Thymus (tissue), 11 donors: ENCODE measurements around the gene VPS11. TPM values are rescaled to one million over a fixed set of nuclear protein-coding genes. Genes with fewer than 3 reads are reported as not detected.

ENCODE experiments used
- DNase-seq, 9 donors: peaks; one replicate each; pipeline ENCODE4 v3.0.0-alpha.2; 2013; ENCODE audit warnings: low spot score in 9 of 9, low read depth in 6 of 9, missing footprints in 1 of 9
- H3K27ac ChIP-seq, 2 donors: one replicate each; pipeline ENCODE4 v1.5.1; 2013; ENCODE audit warnings: control low read depth in 1 of 2, low read depth in 1 of 2, low read length in 1 of 2, mild to moderate bottlenecking in 1 of 2, moderate library complexity in 1 of 2
- H3K27me3 ChIP-seq, 2 donors: one replicate each; pipeline ENCODE4 v1.5.1; 2013; ENCODE audit warnings: low read length in 1 of 2; ENCODE audit not compliant: control insufficient read depth in 2 of 2, insufficient read depth in 1 of 2
- H3K36me3 ChIP-seq, 2 donors: one replicate each; pipeline ENCODE4 v1.5.1; 2013; ENCODE audit warnings: low read length in 1 of 2, mild to moderate bottlenecking in 1 of 2, moderate library complexity in 1 of 2; ENCODE audit not compliant: control insufficient read depth in 2 of 2, insufficient read depth in 2 of 2
- H3K4me1 ChIP-seq, 2 donors: one replicate each; pipeline ENCODE4 v1.5.1; 2013; ENCODE audit warnings: low read length in 2 of 2; ENCODE audit not compliant: control insufficient read depth in 2 of 2, insufficient read depth in 2 of 2
- H3K4me3 ChIP-seq, 2 donors: one replicate each; pipeline ENCODE4 v1.5.1; 2013; ENCODE audit warnings: low read length in 2 of 2, control low read depth in 1 of 2, mild to moderate bottlenecking in 1 of 2
- H3K9me3 ChIP-seq, 2 donors: one replicate each; pipeline ENCODE4 v1.5.1; 2013; ENCODE audit warnings: low read length in 1 of 2, mild to moderate bottlenecking in 1 of 2; ENCODE audit not compliant: control insufficient read depth in 2 of 2, insufficient read depth in 1 of 2
- WGBS: extraction: QIAGEN DNeasy Blood & Tissue Kit; methylation state at CpG from one replicate; pipeline ENCODE4 v1.1.7; 2013; 5-methylcytosine and 5-hydroxymethylcytosine counted together
- polyA plus RNA-seq: library from polyadenylated mRNA; stranded (reverse); fragments of 200-250 nt; gene quantifications from one replicate; pipeline ENCODE4 v1.2.3, GENCODE V29; 2013
- total RNA-seq: library from RNA; stranded (reverse); fragments of 120-200 nt; gene quantifications from one replicate; pipeline ENCODE4 v1.2.4, GENCODE V29; 2013
- donor health status: healthy.

VPS11 gene
- total and polyA plus RNA-seq, 2 donors: 29.6 to 51.4 TPM

DNA sequence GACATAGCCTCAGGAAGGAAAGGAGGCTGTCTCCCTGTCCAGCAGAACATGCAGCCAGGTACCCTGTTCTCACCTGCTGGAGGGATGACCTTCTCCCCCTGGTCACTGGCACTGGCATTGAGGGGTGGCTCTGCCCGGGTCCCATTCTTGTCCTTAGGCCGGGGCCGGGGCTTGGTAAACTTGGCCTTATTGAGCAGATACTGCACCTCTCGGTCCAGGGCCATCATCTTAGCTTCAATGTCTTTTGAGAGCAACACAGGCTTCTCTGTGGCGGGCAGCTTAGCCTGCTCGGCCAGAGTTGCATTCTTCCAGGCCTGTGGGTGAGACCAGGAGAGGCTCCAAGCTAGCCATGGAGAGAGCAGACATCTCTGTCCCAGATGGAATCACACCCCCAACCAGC is 21.1 kb upstream of the VPS11 start:
- Histone ChIP-seq H3K4me1 (no peaks in the 10 kb centered on the region), H3K4me3 (no peak overlapping the region), H3K27ac (no peak overlapping the region), H3K27me3 (no peaks in the 10 kb centered on the region), H3K9me3 (no peaks in the 10 kb centered on the region), H3K36me3 (peaks cover 66 to 70% of the 10 kb centered on the region in 2 donors)
- no peak for DNase-seq
- WGBS: 95% methylated on average over 6 of the region's 6 CpGs

DNA sequence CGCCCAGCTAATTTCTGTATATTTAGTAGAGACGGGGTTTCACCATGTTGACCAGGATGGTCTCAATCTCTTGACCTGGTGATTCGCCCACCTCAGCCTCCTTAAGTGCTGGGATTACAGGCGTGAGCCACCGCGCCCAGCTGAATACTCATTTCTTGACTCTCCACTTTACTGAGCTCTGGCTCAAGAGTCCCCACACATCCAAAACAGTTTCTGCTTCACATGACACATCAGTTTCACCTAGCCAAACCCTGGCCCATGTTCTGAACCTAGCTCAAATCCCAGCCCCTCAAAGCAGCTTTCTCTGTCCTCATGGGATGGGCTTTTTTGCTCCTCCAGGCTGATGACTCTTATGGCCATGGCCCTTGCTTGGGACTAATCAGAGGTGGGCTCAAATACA is 20.4 kb upstream of the VPS11 start:
- H3K4me3 ChIP-seq: no peak overlapping the region
- no peaks in the 10 kb centered on the region for H3K9me3 ChIP-seq
- no peaks in the 10 kb centered on the region for H3K4me1 ChIP-seq
- peaks cover 73 to 77% of the 10 kb centered on the region in 2 donors for H3K36me3 ChIP-seq
- 99% methylated on average over 6 of the region's 6 CpGs for WGBS
- DNase-seq: no peak
- no peak overlapping the region for H3K27ac ChIP-seq
- no peaks in the 10 kb centered on the region for H3K27me3 ChIP-seq

DNA sequence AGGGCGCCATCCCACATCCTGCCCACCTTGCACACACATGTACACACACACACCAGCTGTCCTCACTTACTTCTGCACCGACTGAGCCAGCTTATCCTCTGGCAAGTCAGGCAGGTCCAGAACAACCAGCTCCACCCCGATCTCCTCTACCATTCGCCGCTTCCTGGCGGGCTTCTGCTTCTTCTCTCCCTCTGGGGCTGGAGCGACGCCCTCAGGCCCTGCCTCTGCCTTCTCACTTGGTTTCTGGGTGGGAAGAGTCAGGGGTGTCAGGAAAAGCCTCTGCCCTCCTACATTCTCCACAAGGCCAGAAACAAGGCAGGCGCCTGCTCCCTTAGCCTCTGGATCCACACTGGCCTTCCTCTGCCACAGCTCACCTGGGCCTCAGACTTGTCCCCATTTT is 19.0 kb upstream of the VPS11 start:
- no peak overlapping the region for H3K27ac ChIP-seq
- H3K9me3 ChIP-seq: no peaks in the 10 kb centered on the region
- peaks cover 84 to 90% of the 10 kb centered on the region in 2 donors for H3K36me3 ChIP-seq
- DNase-seq: no peak
- H3K27me3 ChIP-seq: no peaks in the 10 kb centered on the region
- WGBS: 96% methylated on average over 9 of the region's 9 CpGs
- no peaks in the 10 kb centered on the region for H3K4me1 ChIP-seq
- no peak overlapping the region for H3K4me3 ChIP-seq

DNA sequence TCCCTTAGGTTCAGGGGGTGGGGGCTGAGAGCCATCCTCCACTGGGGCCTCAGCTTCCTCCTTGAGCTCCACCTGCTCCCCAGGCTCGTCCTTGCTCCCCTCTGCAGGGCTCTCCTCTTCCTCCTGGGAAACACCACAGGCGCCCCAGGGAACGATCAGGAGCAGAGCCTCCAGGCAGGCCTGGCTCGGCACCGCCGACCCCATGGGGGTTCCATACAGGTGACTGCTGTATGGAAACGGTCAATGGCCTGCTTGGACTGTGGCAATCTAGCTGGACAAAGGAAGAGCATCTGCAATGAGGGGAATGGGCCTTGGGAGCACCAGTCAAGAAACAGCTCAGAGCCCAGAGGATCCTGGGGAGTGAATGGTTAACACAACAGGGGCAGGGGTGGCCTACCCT is 18.5 kb upstream of the VPS11 start:
- Histone ChIP-seq H3K36me3 (peaks cover 87 to 95% of the 10 kb centered on the region in 2 donors), H3K4me1 (no peaks in the 10 kb centered on the region), H3K27me3 (no peaks in the 10 kb centered on the region), H3K4me3 (no peak overlapping the region), H3K9me3 (no peaks in the 10 kb centered on the region), H3K27ac (no peak overlapping the region)
- no peak for DNase-seq
- WGBS: over 99% methylated on average over 7 of the region's 7 CpGs

DNA sequence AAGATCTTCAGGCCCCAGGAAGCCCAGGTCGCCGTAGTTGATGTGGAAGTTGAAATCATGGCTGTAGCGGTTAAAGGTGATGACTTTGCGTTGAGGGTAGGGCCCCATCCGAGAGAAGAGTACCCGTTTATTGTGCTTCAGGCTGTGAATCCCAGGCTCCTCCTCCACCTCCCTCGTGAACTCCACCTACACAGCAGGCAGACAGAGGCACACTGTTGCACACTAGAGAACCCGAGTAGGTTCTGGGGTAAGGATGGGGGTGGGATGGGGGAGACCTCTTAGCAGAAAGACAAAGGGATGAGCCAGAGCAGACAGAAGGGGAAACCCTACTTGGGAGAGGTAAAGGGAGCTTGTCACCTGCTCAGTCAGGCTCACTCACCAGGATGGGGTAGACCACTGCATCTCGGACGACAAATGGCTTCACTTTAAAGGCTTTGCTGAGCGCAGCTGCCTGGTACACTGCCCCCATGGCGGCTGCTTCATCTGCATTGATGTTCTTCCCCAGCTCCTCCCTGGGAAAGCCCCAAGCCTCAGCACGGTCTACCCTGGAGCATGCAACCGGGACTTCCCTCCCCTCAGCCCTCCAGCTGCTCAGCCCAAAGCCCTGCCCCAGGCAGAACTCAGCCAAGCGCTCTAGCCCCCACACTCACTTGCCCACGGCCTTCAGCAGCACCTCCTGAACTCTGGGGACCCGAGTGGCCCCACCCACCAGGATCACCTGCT is 16.0 kb upstream of the VPS11 start:
- peaks cover 73 to 88% of the 10 kb centered on the region in 2 donors for H3K36me3 ChIP-seq
- no peaks in the 10 kb centered on the region for H3K9me3 ChIP-seq
- peaks cover 6 to 16% of the 10 kb centered on the region in 2 donors for H3K4me1 ChIP-seq
- H3K27ac ChIP-seq: peak overlapping the region in 1 of 2 donors; percentile 62
- H3K4me3 ChIP-seq: no peak overlapping the region
- WGBS: 94% methylated on average over 17 of the region's 17 CpGs
- DNase-seq: peak in 1 of 9 donors; percentile 20
- no peaks in the 10 kb centered on the region for H3K27me3 ChIP-seq

DNA sequence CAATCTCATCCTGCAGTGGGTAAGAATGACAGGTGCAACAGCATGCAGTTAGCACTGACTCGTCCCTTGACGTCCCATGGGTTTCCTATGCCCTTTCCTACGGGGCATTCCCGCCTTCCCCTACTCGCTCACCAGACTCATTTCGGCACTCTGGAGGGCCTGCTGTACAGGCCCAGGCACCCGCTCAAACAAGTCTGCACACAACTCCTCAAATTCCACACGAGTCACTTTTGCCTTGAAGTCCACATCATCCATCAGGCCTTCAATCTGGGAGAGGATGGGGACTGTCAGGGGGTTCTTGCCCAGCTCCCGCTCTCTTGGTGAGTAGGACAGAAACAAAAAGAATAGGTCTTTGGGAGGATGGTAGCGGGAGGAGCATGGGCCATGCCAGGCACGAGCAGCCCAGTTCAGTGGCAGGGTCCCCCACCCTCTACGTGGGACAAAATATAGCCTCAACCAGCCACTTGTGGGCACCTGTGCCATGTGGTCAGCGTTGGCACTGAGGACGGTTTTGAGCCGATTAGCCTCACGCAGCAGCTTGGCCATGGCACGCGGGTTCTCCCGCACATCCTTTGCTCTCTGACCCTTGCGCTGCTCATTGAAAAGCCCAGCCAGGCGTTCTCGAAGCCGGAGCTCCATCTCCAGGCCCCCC is 15.3 kb upstream of the VPS11 start:
- H3K4me3 ChIP-seq: no peak overlapping the region
- peaks cover 6 to 16% of the 10 kb centered on the region in 2 donors for H3K4me1 ChIP-seq
- H3K27me3 ChIP-seq: no peaks in the 10 kb centered on the region
- H3K36me3 ChIP-seq: peaks cover 69 to 82% of the 10 kb centered on the region in 2 donors
- DNase-seq: no peak
- 96% methylated on average over 23 of the region's 23 CpGs for WGBS
- no peaks in the 10 kb centered on the region for H3K9me3 ChIP-seq
- H3K27ac ChIP-seq: peak overlapping the region in 1 of 2 donors; percentile 62

DNA sequence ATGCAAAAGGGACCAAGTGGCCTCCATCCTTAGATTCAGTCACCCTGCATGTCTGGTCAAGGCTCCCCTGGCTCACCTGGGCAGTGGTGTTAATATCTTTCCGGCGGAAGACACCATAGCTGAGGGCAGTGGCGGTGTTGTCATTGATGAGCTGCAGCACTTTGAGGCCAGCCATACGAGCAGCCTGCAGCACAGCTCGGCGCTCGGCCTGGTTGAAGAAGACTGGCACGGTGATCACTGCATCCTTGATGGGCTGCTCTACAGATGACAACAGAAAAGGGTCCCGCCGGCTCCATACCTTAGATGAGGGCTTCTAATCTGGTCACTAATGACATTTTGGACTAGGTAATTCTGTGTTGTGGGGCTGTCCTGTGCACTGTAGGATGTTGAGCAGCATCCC is 13.2 kb upstream of the VPS11 start:
- Histone ChIP-seq H3K27ac (no peak overlapping the region), H3K4me3 (no peak overlapping the region), H3K36me3 (peaks cover 48 to 61% of the 10 kb centered on the region in 2 donors), H3K27me3 (no peaks in the 10 kb centered on the region), H3K4me1 (peaks cover 12 to 23% of the 10 kb centered on the region in 2 donors), H3K9me3 (no peaks in the 10 kb centered on the region)
- no peak for DNase-seq
- 98% methylated on average over 10 of the region's 10 CpGs for WGBS

DNA sequence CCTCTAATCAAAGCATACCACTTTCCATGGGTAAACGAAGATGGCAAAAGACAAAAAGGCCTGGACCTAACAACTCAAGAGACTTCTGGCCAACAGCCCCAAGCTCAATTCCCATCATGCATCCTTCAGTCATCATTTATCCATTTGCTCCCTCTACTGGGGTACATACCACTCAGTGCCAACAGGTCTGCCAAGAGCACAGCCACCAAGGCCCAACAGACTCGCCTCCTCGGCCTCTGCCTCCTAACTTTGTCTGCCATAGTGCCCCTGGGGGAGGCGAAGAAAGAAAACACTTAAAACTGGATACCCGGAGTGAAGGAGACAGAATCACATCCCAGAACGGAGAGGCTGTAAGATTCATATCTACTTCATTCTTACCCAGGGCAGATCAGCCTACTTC is 11.7 kb upstream of the VPS11 start:
- 74% methylated on average over 6 of the region's 6 CpGs for WGBS
- DNase-seq: peak in 1 of 9 donors; percentile 24

DNA sequence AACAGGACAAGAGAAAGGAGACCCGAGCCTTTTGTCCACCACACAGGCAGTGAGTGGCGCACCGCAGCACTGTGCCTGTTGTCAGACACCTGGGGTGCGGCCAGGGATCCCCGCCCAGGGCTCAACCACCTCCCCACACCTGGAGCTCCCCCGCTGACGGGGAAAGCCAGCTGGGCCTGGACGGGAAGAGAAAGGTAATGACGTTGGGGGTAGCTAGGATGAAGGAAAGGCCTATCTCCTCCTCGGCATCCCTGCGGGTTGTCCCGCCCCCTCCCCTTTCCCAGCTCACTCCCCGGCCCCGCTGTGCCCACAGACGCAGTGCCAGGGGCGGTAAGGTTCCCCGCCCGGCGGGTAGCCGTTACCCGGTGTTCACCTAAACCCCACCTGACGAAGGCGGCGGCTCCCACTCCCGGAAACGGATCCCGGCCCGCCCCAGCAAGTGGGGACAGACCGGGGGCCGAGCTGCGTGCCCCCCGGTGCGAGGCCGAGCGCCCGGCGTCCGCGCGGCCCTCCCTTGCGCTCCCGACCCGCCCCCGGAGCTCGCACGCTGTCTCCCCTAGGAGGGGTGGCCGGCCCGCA is 11.1 kb upstream of the VPS11 start:
- peaks cover 32 to 41% of the 10 kb centered on the region in 2 donors for H3K36me3 ChIP-seq
- peak overlapping the region; percentile 88 to 90 for H3K4me3 ChIP-seq
- peak in 4 of 9 donors; percentile 19 to 60 (median 36) for DNase-seq
- no peaks in the 10 kb centered on the region for H3K9me3 ChIP-seq
- under 1% methylated on average over 48 of the region's 48 CpGs for WGBS
- H3K27ac ChIP-seq: peak overlapping the region; percentile 83 to 92
- H3K27me3 ChIP-seq: no peaks in the 10 kb centered on the region
- H3K4me1 ChIP-seq: peaks cover 12 to 23% of the 10 kb centered on the region in 2 donors

More for the DNA sequence above, 11.7 kb upstream of the VPS11 start:
- H3K27ac ChIP-seq: peak overlapping the region in 1 of 2 donors; percentile 83
- H3K4me1 ChIP-seq: peaks cover 12 to 23% of the 10 kb centered on the region in 2 donors
- H3K4me3 ChIP-seq: peak overlapping the region; percentile 88 to 90
- H3K27me3 ChIP-seq: no peaks in the 10 kb centered on the region
- H3K36me3 ChIP-seq: peaks cover 38 to 47% of the 10 kb centered on the region in 2 donors
- no peaks in the 10 kb centered on the region for H3K9me3 ChIP-seq
